Endodermal cell (in vitro differentiated cells): ENCODE data around the gene NCOA6. TPM values are rescaled to one million over a fixed set of nuclear protein-coding genes. Genes with fewer than 3 reads are reported as not detected.
"Not testable (repeated sequence)": the region's sequence is repeated elsewhere in the genome, so short reads cannot be mapped to it uniquely, and the experiment has no call there.

Experiments
- DNase-seq: peaks from one replicate; pipeline ENCODE4 v3.0.0-alpha.2; 2017
- H3K27ac ChIP-seq: 2 replicates; pipeline ENCODE4 v1.5.1; 2013; ENCODE audit warnings: mild to moderate bottlenecking, low read depth, low read length, moderate library complexity
- H3K27me3 ChIP-seq: 2 replicates; pipeline ENCODE4 v1.6.1; 2013; ENCODE audit warnings: mild to moderate bottlenecking, low read length, moderate library complexity; ENCODE audit not compliant: insufficient read depth, control insufficient read depth, poor library complexity, severe bottlenecking
- H3K36me3 ChIP-seq: 2 replicates; pipeline ENCODE4 v1.7.0; 2013; ENCODE audit warnings: mild to moderate bottlenecking, low read length, moderate library complexity; ENCODE audit not compliant: control insufficient read depth, insufficient read depth
- H3K4me1 ChIP-seq: one replicate; pipeline ENCODE4 v1.7.0; 2013; ENCODE audit warnings: low read length; ENCODE audit not compliant: control insufficient read depth, insufficient read depth
- H3K4me3 ChIP-seq: 2 replicates; pipeline ENCODE4 v1.5.1; 2013; ENCODE audit warnings: mild to moderate bottlenecking, low read length, moderate library complexity
- H3K9ac ChIP-seq: 2 replicates; pipeline ENCODE4 v1.6.1; 2013; ENCODE audit warnings: mild to moderate bottlenecking, low read length, moderate library complexity; ENCODE audit not compliant: poor library complexity, severe bottlenecking; ENCODE audit errors: extremely low read depth
- H3K9me3 ChIP-seq: 2 replicates; pipeline ENCODE4 v1.6.1; 2013; ENCODE audit warnings: mild to moderate bottlenecking, low read length, moderate library complexity; ENCODE audit not compliant: control insufficient read depth
- H3K27ac Mint-ChIP-seq: 2 replicates; pipeline ENCODE4 v1.8.0; 2020; ENCODE audit warnings: mixed read lengths
- H3K27me3 Mint-ChIP-seq: 2 replicates; pipeline ENCODE4 v1.8.0; 2021; ENCODE audit warnings: mild to moderate bottlenecking, mixed read lengths; ENCODE audit not compliant: insufficient read depth
- H3K36me3 Mint-ChIP-seq: 2 replicates; pipeline ENCODE4 v1.8.0; 2020; ENCODE audit warnings: low read depth, mixed read lengths
- H3K4me1 Mint-ChIP-seq: 2 replicates; pipeline ENCODE4 v1.8.0; 2020; ENCODE audit warnings: mixed read lengths
- H3K4me3 Mint-ChIP-seq: 2 replicates; pipeline ENCODE4 v1.8.0; 2020; ENCODE audit warnings: mild to moderate bottlenecking, moderate library complexity, mixed read lengths
- H3K9me3 Mint-ChIP-seq: 2 replicates; pipeline ENCODE4 v1.8.0; 2020; ENCODE audit warnings: mild to moderate bottlenecking, mixed read lengths
- WGBS, 2 experiments: methylation state at CpG; one replicate each; pipeline versions ENCODE4 v1.1.5 to v1.1.7; 2013; ENCODE audit warnings: missing lambda C conversion rate in 2 of 2, mixed read lengths in 1 of 2; ENCODE audit not compliant: insufficient coverage in 1 of 2, insufficient read length in 1 of 2; 5-methylcytosine and 5-hydroxymethylcytosine counted together
- total RNA-seq, 2 donors: library from RNA; stranded (reverse); fragmentation: NEBNext Ultra II Directional in 1 of 2; extraction: Animal tissue kit (Norgen Biotek cat#: 25700) in 1 of 2; gene quantifications; 2 replicates in 1 of 2; 3 replicates in 1 of 2; pipeline ENCODE4 v1.2.1, GENCODE V29; 2021
- TF ChIP-seq, protein P1 (sequence below): fragments of 200-600 bp; sonication (generic); conservative IDR thresholded peaks from 2 replicates; pipeline ENCODE4 v1.5.0; 2021; ENCODE audit warnings: antibody characterized with exemption, mild to moderate bottlenecking

The NCOA6 gene
- total RNA-seq, 2 donors from 2014 or later: 27.1 to 37.4 TPM

- Mint-ChIP-seq H3K9me3 (no peaks in the 10 kb centered on the region), H3K27ac (no peak overlapping the region), H3K4me3 (no peak overlapping the region), H3K36me3 (peaks cover 50% of the 10 kb centered on the region), H3K4me1 (peaks cover 9% of the 10 kb centered on the region), H3K27me3 (no peaks in the 10 kb centered on the region)
- Histone ChIP-seq H3K4me1 (no peaks in the 10 kb centered on the region), H3K4me3 (no peak overlapping the region), H3K36me3 (peaks cover 52% of the 10 kb centered on the region), H3K9me3 (no peaks in the 10 kb centered on the region), H3K27ac (no peak overlapping the region), H3K9ac (no peak overlapping the region), H3K27me3 (no peaks in the 10 kb centered on the region)
- TF ChIP-seq, protein P1, sequence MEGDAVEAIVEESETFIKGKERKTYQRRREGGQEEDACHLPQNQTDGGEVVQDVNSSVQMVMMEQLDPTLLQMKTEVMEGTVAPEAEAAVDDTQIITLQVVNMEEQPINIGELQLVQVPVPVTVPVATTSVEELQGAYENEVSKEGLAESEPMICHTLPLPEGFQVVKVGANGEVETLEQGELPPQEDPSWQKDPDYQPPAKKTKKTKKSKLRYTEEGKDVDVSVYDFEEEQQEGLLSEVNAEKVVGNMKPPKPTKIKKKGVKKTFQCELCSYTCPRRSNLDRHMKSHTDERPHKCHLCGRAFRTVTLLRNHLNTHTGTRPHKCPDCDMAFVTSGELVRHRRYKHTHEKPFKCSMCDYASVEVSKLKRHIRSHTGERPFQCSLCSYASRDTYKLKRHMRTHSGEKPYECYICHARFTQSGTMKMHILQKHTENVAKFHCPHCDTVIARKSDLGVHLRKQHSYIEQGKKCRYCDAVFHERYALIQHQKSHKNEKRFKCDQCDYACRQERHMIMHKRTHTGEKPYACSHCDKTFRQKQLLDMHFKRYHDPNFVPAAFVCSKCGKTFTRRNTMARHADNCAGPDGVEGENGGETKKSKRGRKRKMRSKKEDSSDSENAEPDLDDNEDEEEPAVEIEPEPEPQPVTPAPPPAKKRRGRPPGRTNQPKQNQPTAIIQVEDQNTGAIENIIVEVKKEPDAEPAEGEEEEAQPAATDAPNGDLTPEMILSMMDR: no peak
- 89 to 100% methylated on average over 1 to 2 of the region's 2 CpGs for WGBS, 2 experiments
- no peak for DNase-seq
These were observed 105.2 kb downstream of the NCOA6 start for GRCh38 chr20:34720266-34720665.

GRCh38 chr20:34719242-34720017, 106.0 kb downstream of the NCOA6 start:
- peaks cover 50% of the 10 kb centered on the region for H3K36me3 ChIP-seq
- not testable (repeated sequence) for DNase-seq, H3K27me3 Mint-ChIP-seq, H3K9me3 ChIP-seq, H3K4me3 ChIP-seq, H3K9me3 Mint-ChIP-seq, H3K4me3 Mint-ChIP-seq, H3K4me1 Mint-ChIP-seq, H3K27ac ChIP-seq, H3K4me1 ChIP-seq, H3K27ac Mint-ChIP-seq, H3K27me3 ChIP-seq, H3K9ac ChIP-seq
- WGBS, 2 experiments: 93 to 94% methylated on average over 9 to 10 of the region's 13 CpGs
- H3K36me3 Mint-ChIP-seq: peaks cover 57% of the 10 kb centered on the region

- Mint-ChIP-seq H3K4me1 (peaks cover 9% of the 10 kb centered on the region), H3K36me3 (peaks cover 56% of the 10 kb centered on the region), H3K4me3 (no peak overlapping the region), H3K27me3 (no peaks in the 10 kb centered on the region), H3K27ac (no peak overlapping the region), H3K9me3 (no peaks in the 10 kb centered on the region)
- H3K9ac ChIP-seq: no peak overlapping the region
- TF ChIP-seq, protein P1: no peak
- H3K4me1 ChIP-seq: no peaks in the 10 kb centered on the region
- no peak overlapping the region for H3K27ac ChIP-seq
- H3K4me3 ChIP-seq: no peak overlapping the region
- H3K27me3 ChIP-seq: no peaks in the 10 kb centered on the region
- 95 to 97% methylated on average over 7 to 9 of the region's 9 CpGs for WGBS, 2 experiments
- H3K9me3 ChIP-seq: no peaks in the 10 kb centered on the region
- peaks cover 46% of the 10 kb centered on the region for H3K36me3 ChIP-seq
- DNase-seq: no peak
These were observed 108.0 kb downstream of the NCOA6 start for GRCh38 chr20:34717230-34718095.
